ENCODE results near the gene SYS1. TPM values are rescaled to one million over a fixed set of nuclear protein-coding genes. Genes with fewer than 3 reads are reported as not detected.

The SYS1 gene
- total RNA-seq, 4 donors from 2014 or later, result 26.6 to 55.0 (median 51.3) TPM

GRCh38 chr20:45359069-45359405 lies 3.9 kb upstream of the SYS1 start:
- ATAC-seq (ENCODE audit: low FRiP score), result no peak
- no peak for TF ChIP-seq CTCF (IDR thresholded peaks at IDR 0.05)
- no peak for DNase-seq (ENCODE audit: low spot score)

- peak; percentile 18 for ATAC-seq (ENCODE audit: low FRiP score)
- no peak for TF ChIP-seq CTCF (IDR thresholded peaks at IDR 0.05)
- peak; percentile 21 for DNase-seq (ENCODE audit: low spot score)
Observed at GRCh38 chr20:45359406-45360148, 3.4 kb upstream of the SYS1 start.

DNA sequence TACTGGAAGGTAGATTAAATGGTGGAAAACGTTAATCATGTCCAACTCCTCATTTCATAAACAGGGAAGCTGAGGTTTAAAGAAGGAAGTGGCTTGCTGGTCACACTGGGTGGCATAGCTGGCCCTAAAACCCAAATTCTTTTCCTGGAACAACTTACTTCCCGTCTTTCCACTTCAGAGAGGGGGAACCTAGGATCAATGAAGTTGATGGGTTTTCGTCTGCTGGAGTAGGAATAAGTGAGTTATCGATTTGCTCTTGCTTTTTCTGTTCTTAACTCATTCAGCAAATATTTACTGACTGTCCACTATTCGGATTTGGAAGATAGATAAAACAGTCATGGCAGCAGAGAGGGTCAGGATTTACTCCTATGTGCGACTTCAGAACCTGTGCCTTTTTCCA lies 1.2 kb upstream of the SYS1 start:
- no peak for ATAC-seq (ENCODE audit: low FRiP score)
- no peak for DNase-seq (ENCODE audit: low spot score)
- TF ChIP-seq CTCF (IDR thresholded peaks at IDR 0.05), result no peak

DNA sequence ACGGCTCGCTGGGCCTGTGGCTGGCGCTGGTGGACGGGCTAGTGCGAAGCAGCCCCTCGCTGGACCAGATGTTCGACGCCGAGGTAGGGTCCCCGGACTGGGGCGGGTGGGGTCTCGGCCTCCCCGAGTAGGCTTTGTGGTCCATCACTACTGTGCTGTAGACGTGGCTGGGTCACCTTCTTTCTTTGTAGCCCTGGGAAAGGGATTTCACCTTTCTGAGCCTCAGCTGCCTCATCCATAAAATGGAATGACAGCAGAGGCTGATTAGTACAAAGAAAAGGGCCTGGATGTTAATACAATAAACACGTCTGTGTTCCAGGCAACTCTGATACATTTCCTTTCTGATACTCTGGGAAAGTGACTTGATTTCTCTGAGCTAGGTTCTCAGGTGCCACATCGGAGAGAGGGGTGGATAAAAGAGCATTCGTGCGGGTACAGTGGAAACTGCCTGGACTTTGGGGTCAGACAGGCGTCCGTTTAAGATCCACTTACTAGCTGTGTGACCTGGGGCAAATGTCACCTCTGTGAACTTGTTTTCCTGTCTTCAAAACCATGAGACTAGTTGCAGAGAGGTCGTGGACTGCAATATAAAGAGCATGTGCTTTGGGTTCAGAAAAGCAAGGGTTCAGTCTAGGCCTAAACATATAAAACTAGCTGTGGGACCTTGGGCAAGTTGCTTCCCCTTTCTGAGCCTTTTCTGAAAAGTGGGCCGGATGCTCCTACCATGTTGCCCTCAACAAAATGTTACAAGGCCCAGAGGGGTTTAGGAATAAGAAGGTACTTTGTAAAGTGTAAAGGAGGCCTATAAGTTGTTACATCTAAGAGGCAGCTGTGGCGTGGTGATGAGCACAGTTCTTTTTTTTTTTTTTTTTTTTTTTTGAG lies 896 bp downstream of the SYS1 start:
- ATAC-seq (ENCODE audit: low FRiP score) (no peak), DNase-seq (ENCODE audit: low spot score) (no peak)
- no peak for TF ChIP-seq CTCF (IDR thresholded peaks at IDR 0.05)

DNA sequence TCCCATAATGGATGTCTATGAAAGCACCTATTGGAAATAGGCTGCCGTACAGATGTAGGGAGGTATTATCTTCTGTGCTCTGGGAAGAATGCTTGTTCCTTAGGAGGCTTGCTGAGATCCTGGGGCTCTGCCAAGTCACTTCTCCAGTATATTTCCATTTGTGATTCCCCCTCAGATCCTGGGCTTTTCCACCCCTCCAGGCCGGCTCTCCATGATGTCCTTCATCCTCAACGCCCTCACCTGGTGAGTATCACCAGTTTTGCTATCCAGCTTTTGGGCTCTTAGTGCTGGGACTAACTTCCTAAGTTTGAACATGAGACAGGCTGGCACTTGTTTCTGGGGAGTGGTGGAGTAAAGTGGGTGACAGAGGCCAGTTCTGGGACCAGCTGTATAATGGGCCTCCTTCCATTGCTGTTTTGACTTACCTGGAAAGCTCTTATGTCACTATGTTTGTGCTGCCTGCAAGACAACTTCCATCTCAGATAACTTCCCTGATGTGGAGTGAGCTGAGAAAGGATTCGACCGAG lies 2.6 kb downstream of the SYS1 start:
- DNase-seq (ENCODE audit: low spot score), result no peak
- no peak for TF ChIP-seq CTCF (IDR thresholded peaks at IDR 0.05)
- ATAC-seq (ENCODE audit: low FRiP score), result no peak

DNA sequence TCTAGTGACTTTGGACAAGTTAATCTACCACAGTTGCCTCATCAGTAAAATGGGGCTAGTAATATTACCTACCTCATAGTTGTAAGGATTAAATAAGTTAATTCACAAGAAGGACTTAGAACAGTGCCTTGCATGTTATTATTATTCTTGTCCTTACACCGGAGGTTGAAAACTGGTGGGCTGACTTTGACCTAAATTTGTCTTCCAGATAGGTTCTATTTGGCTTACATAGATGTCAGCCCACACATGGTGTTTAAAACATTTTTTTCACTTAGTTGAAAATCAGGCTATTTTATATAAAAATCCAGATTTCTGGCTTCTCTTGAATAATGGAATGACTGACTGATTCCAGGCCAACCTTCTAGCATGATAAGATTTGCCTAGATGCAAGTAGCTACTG lies 3.2 kb downstream of the SYS1 start:
- no peak for TF ChIP-seq CTCF (IDR thresholded peaks at IDR 0.05)
- DNase-seq (ENCODE audit: low spot score) (no peak), ATAC-seq (ENCODE audit: low FRiP score) (no peak)

Data from omental fat pad (tissue), 4 donors.